Measurements from ENCODE around the gene CDH24. TPM values are rescaled to one million over a fixed set of nuclear protein-coding genes. Genes with fewer than 3 reads are reported as not detected.

CDH24 gene
- 31.5 and 72.4 TPM in 2 replicates for total RNA-seq (2011; cell fraction: chromatin; rRNA removed; ENCODE audit: low replicate concordance)
- total RNA-seq (2011; cell fraction: nucleolus; rRNA removed): 45.5 and 46.5 TPM in 2 replicates
- 33.9 and 37.3 TPM in 2 replicates for total RNA-seq (2011; cell fraction: nucleoplasm; rRNA removed)
- total RNA-seq (2014; rRNA removed): 4.9 and 6.6 TPM in 2 replicates
- 2.4 and 3.0 TPM in 2 replicates for total RNA-seq (2014; rRNA removed; fragmentation: Illumina TruSeq; extraction: Trizol)
- 3.6 and 4.0 TPM in 2 replicates for total RNA-seq (2015; rRNA removed; fragmentation: Illumina TruSeq; extraction: Trizol)
- total RNA-seq (2021): 11.1 and 12.8 TPM in 2 replicates
- polyA plus RNA-seq (2011; rRNA removed): 6.5 and 11.1 TPM in 2 replicates
- polyA plus RNA-seq (2011; cell fraction: cytosol; rRNA removed): 10.1 and 17.2 TPM in 2 replicates
- polyA plus RNA-seq (2011; cell fraction: nucleus; rRNA removed): 66.1 and 112 TPM in 2 replicates
- 7.5 and 9.6 TPM in 2 replicates for polyA plus RNA-seq (2012)
- 8.1 and 9.2 TPM in 2 replicates for polyA plus RNA-seq (2014; fragmentation: Illumina TruSeq; extraction: Trizol)
- under 1 TPM; 0.04 to 0.10 TPM for polyA plus RNA-seq (2014; fragmentation: Nextera tagmentation; extraction: Ambion mirVana)
- 15.5 and 16.2 TPM in 2 replicates for polyA plus RNA-seq (2014; rRNA removed)
- 3.6 and 5.3 TPM in 2 replicates for polyA minus RNA-seq (2011; rRNA and poly(A)+ RNA removed)
- 4.9 and 7.6 TPM in 2 replicates for polyA minus RNA-seq (2011; cell fraction: cytosol; rRNA and poly(A)+ RNA removed)
- polyA minus RNA-seq (2011; cell fraction: nucleus; rRNA and poly(A)+ RNA removed): 8.7 and 10.5 TPM in 2 replicates
- Bru-seq, nascent RNA: percentile 54 among the genes with signal in this experiment
- BruChase-seq, experiment 1, labeled RNA remaining after a 2-hour chase: percentile 49 among the genes with signal in this experiment
- percentile 58 among the genes with signal in this experiment for BruChase-seq, experiment 2, labeled RNA remaining after a 6-hour chase
- long read RNA-seq, experiment 1, partial matches to known transcripts: 19 of 21 reads
- long read RNA-seq, experiment 1, other reads (novel, unspliced or antisense): 1 of 21 reads
- long read RNA-seq, experiment 2, partial matches to known transcripts: 8 of 12 reads
- long read RNA-seq, experiment 2, other reads (novel, unspliced or antisense): 3 of 12 reads
- long read RNA-seq, experiment 3, partial matches to known transcripts: 2 of 2 reads
- long read RNA-seq, experiment 3, other reads (novel, unspliced or antisense): 0 of 2 reads

GRCh38 chr14:23056956-23057756 is at the start of gene CDH24:
Gene CDH24 (minus strand): TSS chr14:23057520. CDS start chr14:23055733, 1,787 bp downstream.
- ChIA-PET POLR2A (interaction anchor here (0.6 to 2.9 kb wide), 21 partner anchors 11 to 261 kb away, joined by 3 to 23 read pairs (median 4); partner anchors contain the start of genes ACIN1, AJUBA, C14orf119 and PRMT5), CTCF (ENCODE audit: low intra/inter-chr PET ratio) (interaction anchor here (1.0 to 9.2 kb wide), 6 partner anchors 12 to 83 kb away, joined by 4 to 141 read pairs (median 18); partner anchors contain the start of gene AJUBA)
- H3K79me2 ChIP-seq (ENCODE audit: control insufficient read depth, insufficient read depth, low read length): no peaks in the 10 kb centered on the region; the same call in 2 of the 3 replicates
- no TSS peak for BruUV-seq (replicated peaks)
- 0 out of 2 replicates have a peak, but pooled peaks cover 2% of the 10 kb centered on the region for H4K20me1 ChIP-seq (replicated peaks; ENCODE audit: control insufficient read depth, insufficient read depth, low read length)
- H3K9me1 ChIP-seq (ENCODE audit: control insufficient read depth, insufficient read depth, low read length): no peaks in the 10 kb centered on the region
- 0% methylated on average over 16 of the region's 73 CpGs for WGBS (ENCODE audit: insufficient coverage, low coverage, missing lambda C conversion rate)
- peaks cover 33% of the 10 kb centered on the region for H3K36me3 ChIP-seq (ENCODE audit: control insufficient read depth, insufficient read depth, low read length)
- peak within 1 kb of the TSS; percentile 69 for H3K4me3 ChIP-seq
- no peaks in the 10 kb centered on the region for H3K9me3 ChIP-seq (replicated peaks; ENCODE audit: control insufficient read depth, insufficient read depth, low read depth, low read length)
- in situ Hi-C loops (cut with MboI) (no loop called here), intact Hi-C loops (cut with micrococcal nuclease) (loop anchor here (1.0 kb wide), 2 partner anchors 52 to 63 kb away; no protein-coding TSS in a partner anchor)
- peaks cover 11 to 48% of the 10 kb centered on the region in 2 experiments for H3K4me1 ChIP-seq (replicated peaks in 1 of 2; ENCODE audit: control insufficient read depth in 2 of 2, insufficient read depth in 2 of 2, low read length in 2 of 2)
- peak; percentile 6 for FAIRE-seq
- H3K27ac ChIP-seq (ENCODE audit: extremely low read depth, low read depth, low read length): peak within 1 kb of the TSS; percentile 64
- ATAC-seq: peak; percentile 83
- H3K9ac ChIP-seq (ENCODE audit: insufficient read depth in 1 of 2, low read depth in 2 of 2, low read length in 2 of 2): peak within 1 kb of the TSS; percentile 63 to 91
- no peaks in the 10 kb centered on the region for H3K27me3 ChIP-seq (ENCODE audit: control insufficient read depth in 2 of 2, insufficient read depth in 2 of 2, low read length in 2 of 2)
- peak; percentile 88 to 90 (median 89) for DNase-seq (ENCODE audit: extremely low read depth in 1 of 4, low spot score in 3 of 4)
- peak within 1 kb of the TSS; percentile 82 for H2AFZ ChIP-seq (ENCODE audit: low read depth, low read length)
- peak within 1 kb of the TSS; percentile 74 for H3K4me2 ChIP-seq (ENCODE audit: insufficient read depth, low read length)
- TF ChIP-seq ZKSCAN8 (CRISPR knock-in tag; IDR thresholded peaks at IDR 0.05) (no peak), ZNF165 (CRISPR knock-in tag; IDR thresholded peaks at IDR 0.05; ENCODE audit: borderline replicate concordance) (no peak), ETV5 (CRISPR knock-in tag; IDR thresholded peaks at IDR 0.05; ENCODE audit: low read depth) (no peak), ZNF121 (CRISPR knock-in tag; conservative IDR thresholded peaks at IDR 0.05) (no peak), HSF4 (CRISPR knock-in tag; IDR thresholded peaks at IDR 0.05; ENCODE audit: borderline replicate concordance) (no peak), HMGN3 (IDR thresholded peaks at IDR 0.05; ENCODE audit: borderline replicate concordance, extremely low read depth, insufficient read length, low read depth, low read length) (peak; percentile 67), PTBP1 (IDR thresholded peaks at IDR 0.05; ENCODE audit: low read depth, low read length) (no peak), TGIF2 (CRISPR knock-in tag; IDR thresholded peaks at IDR 0.05) (no peak), RFX1 (IDR thresholded peaks at IDR 0.05) (no peak), ELF4 (CRISPR knock-in tag; IDR thresholded peaks at IDR 0.05) (peak; percentile 79; the same call in 1 of the 2 replicates), ZNF609 (CRISPR knock-in tag; IDR thresholded peaks at IDR 0.05; ENCODE audit: borderline replicate concordance) (no peak), BDP1 (IDR thresholded peaks at IDR 0.05; ENCODE audit: insufficient read depth, insufficient read length) (no peak)
